Measurements from ENCODE around the gene WHRN. TPM values are rescaled to one million over a fixed set of nuclear protein-coding genes. Genes with fewer than 3 reads are reported as not detected.

Gene WHRN
- total and polyA plus RNA-seq, 2 of the 8 experiments (the other 6 are each of a cell fraction or from before 2014, with no cell fraction given), result 4.4 to 7.7 TPM

DNA sequence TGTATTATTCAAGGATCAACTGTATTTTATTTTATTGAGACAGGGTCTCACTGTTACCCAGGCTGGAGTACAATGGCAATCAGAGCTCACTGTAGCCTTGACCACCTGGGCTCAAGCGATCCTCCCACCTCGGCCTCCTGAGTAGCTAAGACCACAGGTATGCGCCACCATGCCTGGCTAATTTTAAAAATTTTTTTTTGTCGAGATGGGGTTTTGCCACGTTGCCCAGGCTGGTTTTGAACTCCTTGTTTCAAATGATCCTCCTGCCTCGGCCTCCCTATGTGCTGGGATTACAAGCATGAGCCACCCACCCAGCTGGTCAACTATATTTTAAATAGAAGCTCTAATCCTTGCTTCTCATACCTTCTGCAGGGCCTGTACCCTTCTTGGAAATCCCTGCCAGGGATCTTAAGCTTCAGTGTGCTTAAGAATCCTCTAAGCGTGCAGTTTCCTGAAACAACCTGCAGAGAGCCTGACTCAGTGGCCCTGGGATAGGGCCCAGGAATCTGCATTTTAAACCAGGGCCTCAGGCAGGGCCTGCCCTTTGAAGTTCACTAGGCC, 120.4 kb downstream of the WHRN start:
- Histone ChIP-seq H3K23ac (ENCODE audit: insufficient read length) (no peak overlapping the region), H2AK5ac (ENCODE audit: low read depth, low read length) (no peak overlapping the region), H2BK5ac (ENCODE audit: low read depth, low read length) (no peak overlapping the region), H3K4me1 (replicated peaks in 1 of 4; ENCODE audit: control insufficient read depth in 3 of 4, insufficient read depth in 4 of 4, low read length in 3 of 4) (peaks cover 19 to 51% (median 39%) of the 10 kb centered on the region in 4 experiments), H3K4me3 (ENCODE audit: extremely low read depth in 1 of 4, insufficient read depth in 2 of 4, low read depth in 3 of 4, low read length in 4 of 4) (no peak overlapping the region), H2BK120ac (replicated peaks; ENCODE audit: low read depth, low read length) (no peak overlapping the region), H4K20me1 (replicated peaks in 1 of 2; ENCODE audit: control insufficient read depth in 1 of 2, insufficient read depth in 2 of 2, low read length in 2 of 2) (no peaks in the 10 kb centered on the region), H4K8ac (ENCODE audit: extremely low read depth, insufficient read depth, low read length) (no peak overlapping the region), H4K5ac (ENCODE audit: insufficient read length, low read depth, low read length) (no peak overlapping the region), H3K4ac (replicated peaks; ENCODE audit: insufficient read length, low read depth, low read length) (no peak overlapping the region), H3K18ac (ENCODE audit: extremely low read depth, low read length) (no peak overlapping the region), H3K23me2 (ENCODE audit: low read depth, low read length) (no peaks in the 10 kb centered on the region), H2AFZ (ENCODE audit: low read length) (no peak overlapping the region), H2BK12ac (ENCODE audit: low read depth, low read length) (no peak overlapping the region), H3K79me1 (ENCODE audit: low read depth, low read length) (peaks cover 3% of the 10 kb centered on the region; the same call in 1 of the 2 replicates), H3K9me3 (ENCODE audit: insufficient read depth in 2 of 2, low read depth in 1 of 2, low read length in 1 of 2) (no peaks in the 10 kb centered on the region), H3K9ac (replicated peaks in 1 of 4; ENCODE audit: extremely low read depth in 1 of 4, low read depth in 3 of 4, low read length in 3 of 4) (no peak overlapping the region; a peak in 1 of 7 replicates), H4K91ac (replicated peaks; ENCODE audit: insufficient read length, low read length) (no peak overlapping the region), H3K27ac (ENCODE audit: low read depth, low read length) (no peak overlapping the region), H2BK15ac (ENCODE audit: low read length) (no peak overlapping the region), H3K36me3 (ENCODE audit: control insufficient read depth in 2 of 4, insufficient read depth in 4 of 4, low read length in 3 of 4) (peaks cover 0 to 3% (median 0%) of the 10 kb centered on the region in 4 experiments; a peak in 1 of 8 replicates), H3K27me3 (replicated peaks in 1 of 4; ENCODE audit: control insufficient read depth in 3 of 4, extremely low read depth in 1 of 4, insufficient read depth in 3 of 4, low read length in 3 of 4) (no peaks in the 10 kb centered on the region; a peak in 1 of 7 replicates), H3K4me2 (ENCODE audit: insufficient read depth in 1 of 2, low read depth in 2 of 2, low read length in 2 of 2) (no peak overlapping the region), H3K56ac (replicated peaks; ENCODE audit: insufficient read length, low read depth, low read length) (no peak overlapping the region), H2BK20ac (ENCODE audit: low read length) (no peak overlapping the region), H3K14ac (ENCODE audit: insufficient read length) (no peak overlapping the region), H3K79me2 (ENCODE audit: control insufficient read depth in 1 of 2, insufficient read depth in 2 of 2, low read length in 2 of 2) (peaks cover 0 to 2% of the 10 kb centered on the region in 2 experiments; a peak in 1 of 4 replicates)
- no peak for DNase-seq (ENCODE audit: low read depth in 1 of 2, low spot score in 2 of 2)
- TF ChIP-seq SAP30 (IDR thresholded peaks at IDR 0.05; ENCODE audit: insufficient read depth, insufficient replicate concordance, low read length), result no peak
- ChIA-PET POLR2A (ENCODE audit: partially characterized antibody) (interaction anchor here (1.2 to 10.9 kb wide), 8 partner anchors 9 to 52 kb away, joined by 3 to 67 read pairs (median 5); no protein-coding TSS in a partner anchor), CTCF (ENCODE audit: partially characterized antibody) (interaction anchor here (0.8 to 3.9 kb wide), 12 partner anchors 11 to 239 kb away, joined by 3 to 9 read pairs (median 4); no protein-coding TSS in a partner anchor)
- WGBS, 2 experiments (ENCODE audit: extremely low coverage in 1 of 2, insufficient coverage in 1 of 2, insufficient read length in 1 of 2, insufficient replicate concordance in 2 of 2, low coverage in 1 of 2, low lambda C conversion rate in 2 of 2, missing lambda C conversion rate in 1 of 2), result 86% methylated on average over 7 of the region's 7 CpGs; no CpG with 5 or more reads in 1 of the 2 experiments
- FAIRE-seq, result no peak

Measured in H1 (cell line).